ENCODE results near the gene RPS19BP1.
A peak's percentile ranks its signal among the peaks of the same experiment; 100 is the strongest.

Gene RPS19BP1

DNA sequence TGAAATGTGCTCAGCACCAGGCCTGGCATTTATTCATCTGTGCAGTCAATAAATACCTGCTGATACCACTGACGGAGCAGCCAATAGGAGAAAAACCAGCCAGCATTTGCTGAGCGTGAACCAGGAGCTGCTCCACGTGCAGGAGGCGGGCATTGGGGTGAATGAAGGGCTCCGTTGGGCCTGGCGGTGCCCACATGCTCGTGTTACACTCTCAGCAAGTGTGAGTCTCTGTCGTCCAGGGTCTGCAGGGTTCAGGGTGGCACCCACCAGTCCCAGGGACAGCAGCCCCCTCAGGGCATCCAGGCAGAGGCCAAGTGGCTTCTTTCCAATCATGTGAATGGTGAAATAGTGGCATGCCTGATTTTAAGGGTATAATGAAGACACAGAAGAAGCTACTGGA lies 4.2 kb upstream of the RPS19BP1 start:
- Histone ChIP-seq H3K27me3 (no peaks in the 10 kb centered on the region), H3K4me1 (peaks cover 10 to 43% (median 33%) of the 10 kb centered on the region in 10 experiments), H3K36me3 (no peaks in the 10 kb centered on the region; a peak in 1 of 22 replicates), H3K4me2 (no peak overlapping the region), H4K20me1 (peaks cover 0 to 4% (median 0%) of the 10 kb centered on the region in 11 experiments; a peak in 4 of 22 replicates), H3K9ac (no peak overlapping the region), H3K27ac (no peak overlapping the region), H3K9me3 (replicated peaks in 1 of 11) (no peaks in the 10 kb centered on the region), H3K4me3 (no peak overlapping the region)
- no peak for TF ChIP-seq Cebpa-rat (IDR thresholded peaks at IDR 0.05)

DNA sequence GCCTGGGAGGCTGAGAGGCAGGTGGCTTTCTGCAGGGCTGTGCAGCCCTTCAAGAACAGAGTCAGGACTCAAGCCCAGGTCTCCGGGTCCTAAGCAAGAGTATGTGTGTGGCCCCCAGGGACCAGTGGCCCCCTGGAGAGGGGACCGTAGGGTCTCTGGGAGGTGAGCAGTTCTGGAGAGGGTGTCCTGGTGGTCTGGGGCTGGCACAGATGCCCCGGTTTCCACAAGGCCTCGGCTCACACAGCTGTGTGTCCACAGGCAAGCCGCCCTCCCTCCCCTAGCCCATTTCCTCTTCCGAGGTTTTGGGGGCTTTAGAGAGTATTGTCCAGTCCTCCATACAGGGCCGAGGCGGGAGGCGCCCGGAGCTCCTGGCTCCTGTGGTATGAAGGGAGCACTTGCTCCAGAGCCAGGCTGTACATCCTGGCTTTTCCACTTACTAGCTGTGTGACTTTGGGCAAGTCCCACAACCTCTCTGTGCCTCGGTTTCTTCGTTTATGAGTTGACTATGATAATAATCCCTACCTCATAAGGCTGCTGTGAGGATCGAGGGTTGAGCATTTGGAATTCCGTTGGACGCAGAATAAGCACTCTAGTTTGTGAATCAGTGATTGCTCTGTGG lies 3.4 kb upstream of the RPS19BP1 start:
- H3K27ac ChIP-seq = no peak overlapping the region; a peak in 1 of 22 replicates
- no peaks in the 10 kb centered on the region for H3K9me3 ChIP-seq (replicated peaks in 1 of 11)
- no peak for TF ChIP-seq Cebpa-rat (IDR thresholded peaks at IDR 0.05)
- H3K36me3 ChIP-seq = peaks cover 0 to 8% (median 6%) of the 10 kb centered on the region in 11 experiments; a peak in 9 of 22 replicates
- H3K4me2 ChIP-seq = peak overlapping the region in 8 of 11 experiments; percentile 42 to 99 (median 66); a peak in 10 of 22 replicates
- peak overlapping the region in 1 of 11 experiments; percentile 36; a peak in 1 of 22 replicates for H3K9ac ChIP-seq
- peaks cover 0 to 12% (median 7%) of the 10 kb centered on the region in 11 experiments; a peak in 13 of 22 replicates for H4K20me1 ChIP-seq
- H3K4me3 ChIP-seq = no peak overlapping the region
- H3K4me1 ChIP-seq = peaks cover 18 to 51% (median 41%) of the 10 kb centered on the region in 10 experiments
- no peaks in the 10 kb centered on the region for H3K27me3 ChIP-seq

DNA sequence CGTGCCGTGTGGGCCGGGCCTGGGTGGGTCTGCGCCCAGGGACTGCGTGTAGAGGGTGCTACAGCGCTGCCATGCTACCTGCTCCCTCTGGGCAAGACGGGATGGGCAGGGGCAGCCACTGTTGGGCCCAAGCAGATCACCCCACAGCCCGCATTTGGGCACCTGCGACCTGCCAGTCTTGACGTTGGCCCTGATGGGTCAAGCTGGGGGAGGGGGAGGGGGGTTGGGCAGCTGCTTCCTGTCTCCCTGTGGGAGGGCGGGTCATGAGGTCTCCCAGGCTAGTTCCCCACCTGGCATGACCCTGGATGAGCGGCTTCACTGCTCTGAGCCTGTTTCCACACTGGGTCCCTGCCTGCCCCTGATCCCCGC lies 2.8 kb upstream of the RPS19BP1 start:
- Histone ChIP-seq H3K9me3 (replicated peaks in 1 of 11) (no peaks in the 10 kb centered on the region), H4K20me1 (peaks cover 0 to 18% (median 13%) of the 10 kb centered on the region in 11 experiments; a peak in 19 of 22 replicates), H3K27me3 (no peaks in the 10 kb centered on the region), H3K4me2 (peak overlapping the region in 10 of 11 experiments; percentile 34 to 99 (median 66); a peak in 20 of 22 replicates), H3K27ac (peak overlapping the region in 1 of 11 experiments; percentile 96; a peak in 3 of 22 replicates), H3K4me3 (no peak overlapping the region), H3K9ac (peak overlapping the region in 3 of 11 experiments; percentile 13 to 38 (median 36); a peak in 4 of 22 replicates), H3K4me1 (peaks cover 24 to 57% (median 47%) of the 10 kb centered on the region in 10 experiments), H3K36me3 (peaks cover 1 to 11% (median 9%) of the 10 kb centered on the region in 11 experiments; a peak in 18 of 22 replicates)
- no peak for TF ChIP-seq Cebpa-rat (IDR thresholded peaks at IDR 0.05)

DNA sequence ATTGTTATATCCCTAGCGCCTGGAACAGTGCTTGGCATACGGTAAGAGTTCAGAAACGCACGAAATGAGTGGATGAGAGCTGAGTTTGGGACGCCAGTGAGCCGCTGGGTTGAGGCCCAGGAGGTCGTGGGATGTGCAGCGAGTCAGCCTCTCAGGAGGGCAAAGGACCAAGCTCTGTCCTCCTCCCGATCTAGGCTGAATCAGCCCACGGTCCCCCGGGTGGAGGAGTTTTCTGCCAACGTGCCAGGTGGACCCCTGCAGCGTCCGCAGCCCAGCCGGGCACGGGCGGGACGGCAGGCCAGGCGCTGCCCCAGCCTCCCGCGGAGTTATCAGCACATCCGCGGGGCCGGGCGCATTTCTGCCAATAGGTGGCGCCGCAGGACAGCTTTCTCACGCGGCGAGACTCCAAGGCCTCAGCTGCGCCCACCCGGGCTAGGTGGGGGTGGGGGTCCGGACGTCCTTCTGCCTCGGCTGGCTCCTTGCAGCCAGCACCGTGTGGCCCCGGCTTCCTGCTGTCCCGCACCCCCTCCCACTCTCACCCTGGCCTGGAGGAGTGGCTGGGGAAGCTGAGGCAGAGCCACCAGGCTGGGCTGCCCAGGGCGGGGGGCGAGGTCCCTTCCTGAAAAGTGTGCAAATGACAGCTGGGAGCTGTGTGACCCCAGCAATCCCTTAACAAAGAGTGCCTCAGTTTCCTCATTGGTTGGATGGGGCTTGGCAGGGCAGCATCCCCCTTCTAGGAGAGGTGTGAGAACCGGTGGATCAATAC lies 2.2 kb upstream of the RPS19BP1 start:
- Histone ChIP-seq H3K4me2 (peak overlapping the region; percentile 34 to 99 (median 67)), H3K9me3 (replicated peaks in 1 of 11) (no peaks in the 10 kb centered on the region), H4K20me1 (peaks cover 0 to 23% (median 19%) of the 10 kb centered on the region in 11 experiments; a peak in 20 of 22 replicates), H3K27ac (peak overlapping the region in 5 of 11 experiments; percentile 93 to 97 (median 96); a peak in 5 of 22 replicates), H3K27me3 (no peaks in the 10 kb centered on the region), H3K4me3 (no peak overlapping the region), H3K9ac (peak overlapping the region in 4 of 11 experiments; percentile 13 to 92 (median 37); a peak in 3 of 22 replicates), H3K4me1 (peaks cover 29 to 62% (median 53%) of the 10 kb centered on the region in 10 experiments), H3K36me3 (peaks cover 7 to 17% (median 15%) of the 10 kb centered on the region in 11 experiments; a peak in 21 of 22 replicates)
- no peak for TF ChIP-seq Cebpa-rat (IDR thresholded peaks at IDR 0.05)

DNA sequence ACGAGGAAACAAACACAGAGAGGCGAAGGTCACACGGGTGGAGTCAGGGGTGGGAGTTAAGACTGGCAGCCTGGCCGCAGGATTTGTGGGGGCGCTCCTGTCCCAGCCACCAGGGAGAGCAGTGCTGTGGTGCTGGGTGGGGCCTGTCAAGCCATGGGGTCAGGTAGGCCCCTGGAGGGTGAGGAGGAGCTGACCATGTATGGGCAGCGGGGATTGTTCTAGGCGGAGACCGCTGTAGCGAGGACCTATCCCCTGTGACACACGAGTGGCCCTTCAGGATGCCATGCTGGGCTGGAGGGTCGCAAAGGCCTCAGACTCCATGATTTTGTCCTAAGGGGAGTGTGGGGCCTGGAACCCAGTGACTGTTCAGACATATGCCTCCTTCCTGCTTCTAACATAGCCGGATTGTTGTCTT lies 1.6 kb upstream of the RPS19BP1 start:
- Histone ChIP-seq H3K36me3 (peaks cover 12 to 24% (median 19%) of the 10 kb centered on the region in 11 experiments; a peak in 21 of 22 replicates), H3K4me3 (no peak overlapping the region), H3K4me1 (peaks cover 34 to 69% (median 59%) of the 10 kb centered on the region in 10 experiments), H3K9ac (peak overlapping the region in 6 of 11 experiments; percentile 10 to 98 (median 92); a peak in 7 of 22 replicates), H3K27me3 (no peaks in the 10 kb centered on the region), H3K4me2 (peak overlapping the region in 9 of 11 experiments; percentile 34 to 100 (median 71); a peak in 10 of 22 replicates), H4K20me1 (peaks cover 0 to 30% (median 26%) of the 10 kb centered on the region in 11 experiments; a peak in 20 of 22 replicates), H3K9me3 (replicated peaks in 1 of 11) (no peaks in the 10 kb centered on the region), H3K27ac (peak overlapping the region in 8 of 11 experiments; percentile 87 to 97 (median 94); a peak in 10 of 22 replicates)
- no peak for TF ChIP-seq Cebpa-rat (IDR thresholded peaks at IDR 0.05)

DNA sequence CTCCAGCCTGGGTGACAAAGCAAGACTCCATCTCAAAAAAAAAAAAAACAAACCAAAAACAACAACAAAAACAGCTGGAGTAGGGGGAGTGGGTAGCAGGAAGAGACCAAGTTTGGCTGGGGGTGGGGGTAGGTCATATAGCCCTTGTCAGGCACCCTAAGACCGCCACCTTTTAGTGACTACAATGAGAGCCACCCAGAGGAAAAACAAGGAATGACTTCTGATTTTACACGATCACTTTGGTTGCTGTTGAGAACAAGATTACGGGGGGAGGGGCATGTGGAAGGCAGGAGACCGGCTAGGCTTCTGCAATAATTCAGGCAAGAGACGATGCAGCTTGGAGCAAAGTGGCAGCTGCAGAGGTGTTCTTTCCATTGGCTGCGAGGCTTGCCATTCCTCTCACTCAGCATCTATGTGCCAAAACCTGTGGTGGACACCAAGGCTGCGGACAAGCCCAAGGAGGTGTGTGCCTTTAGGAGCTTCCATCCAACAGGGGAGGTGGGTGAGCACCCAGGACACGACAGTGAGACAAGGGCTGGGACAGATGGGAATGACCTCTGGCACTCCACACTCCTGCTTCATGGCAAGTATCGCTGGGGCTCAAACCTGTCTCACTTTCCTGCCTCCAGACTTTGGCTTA lies 1.7 kb downstream of the RPS19BP1 start:
- Histone ChIP-seq H3K4me2 (peak overlapping the region; percentile 95 to 100 (median 99)), H3K9me3 (replicated peaks in 1 of 11) (no peaks in the 10 kb centered on the region), H4K20me1 (peaks cover 26 to 63% (median 58%) of the 10 kb centered on the region in 11 experiments; a peak in 21 of 22 replicates), H3K4me3 (peak overlapping the region; percentile 78 to 95 (median 92); a peak in 19 of 20 replicates), H3K27ac (peak overlapping the region in 8 of 11 experiments; percentile 25 to 97 (median 94); a peak in 11 of 22 replicates), H3K27me3 (no peaks in the 10 kb centered on the region), H3K36me3 (peaks cover 12 to 46% (median 28%) of the 10 kb centered on the region in 11 experiments), H3K4me1 (peaks cover 67 to 93% (median 87%) of the 10 kb centered on the region in 10 experiments), H3K9ac (peak overlapping the region; percentile 89 to 98 (median 94))
- TF ChIP-seq Cebpa-rat (IDR thresholded peaks at IDR 0.05) = no peak

DNA sequence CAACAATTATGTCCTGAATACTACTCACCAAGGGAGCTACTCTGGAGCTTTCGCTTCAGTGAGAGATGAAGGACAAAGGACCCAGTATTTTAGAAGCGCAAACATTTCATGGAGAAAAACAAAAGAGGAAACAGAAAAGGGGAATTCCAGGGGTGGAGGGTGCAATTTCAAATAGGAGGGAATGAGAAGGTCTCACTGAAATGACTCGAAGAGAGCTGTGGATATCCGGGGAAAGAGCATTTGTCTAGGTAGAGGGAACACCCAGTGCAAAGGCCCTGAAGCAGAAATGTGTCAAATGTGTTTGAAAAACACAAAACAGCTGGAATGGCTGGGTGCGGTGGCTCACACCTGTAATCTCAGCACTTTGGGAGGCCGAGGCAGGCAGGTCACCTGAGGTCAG lies 2.4 kb downstream of the RPS19BP1 start:
- H3K4me1 ChIP-seq = peaks cover 69 to 93% (median 88%) of the 10 kb centered on the region in 10 experiments

DNA sequence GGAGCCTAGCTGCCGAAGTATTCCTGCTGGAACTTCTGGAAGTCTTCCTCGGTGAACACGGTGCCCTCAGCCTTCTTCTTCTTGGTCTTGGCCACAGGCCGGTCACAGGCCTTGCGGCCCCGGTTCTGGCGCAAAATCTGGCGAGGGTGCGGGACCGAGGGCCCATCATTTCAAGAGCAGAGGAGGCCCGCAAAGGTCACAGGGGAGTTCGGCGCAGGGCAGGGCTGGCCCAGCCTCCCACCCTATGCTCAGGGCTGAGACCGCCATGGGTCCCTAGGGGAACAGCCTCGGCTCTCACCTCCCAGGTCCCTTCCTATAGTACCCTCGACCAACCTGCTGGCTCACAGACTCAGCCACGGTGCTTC lies 3.1 kb downstream of the RPS19BP1 start:
- Histone ChIP-seq H3K9me3 (replicated peaks in 1 of 11) (no peaks in the 10 kb centered on the region), H3K4me1 (peaks cover 73 to 93% (median 89%) of the 10 kb centered on the region in 10 experiments), H3K36me3 (peaks cover 20 to 59% (median 41%) of the 10 kb centered on the region in 11 experiments), H3K4me2 (peak overlapping the region; percentile 95 to 100 (median 99)), H3K9ac (peak overlapping the region; percentile 59 to 95 (median 75)), H3K27ac (peak overlapping the region in 10 of 11 experiments; percentile 20 to 77 (median 54); a peak in 17 of 22 replicates), H3K27me3 (no peaks in the 10 kb centered on the region), H4K20me1 (peaks cover 39 to 76% (median 72%) of the 10 kb centered on the region in 11 experiments), H3K4me3 (peak overlapping the region; percentile 49 to 95 (median 62); a peak in 19 of 20 replicates)
- no peak for TF ChIP-seq Cebpa-rat (IDR thresholded peaks at IDR 0.05)

More for the DNA sequence above, 2.4 kb downstream of the RPS19BP1 start:
- Histone ChIP-seq H3K36me3 (peaks cover 13 to 53% (median 35%) of the 10 kb centered on the region in 11 experiments), H3K4me3 (peak overlapping the region; percentile 49 to 95 (median 62); a peak in 18 of 20 replicates), H3K9me3 (replicated peaks in 1 of 11) (no peaks in the 10 kb centered on the region), H3K27me3 (no peaks in the 10 kb centered on the region), H4K20me1 (peaks cover 32 to 70% (median 65%) of the 10 kb centered on the region in 11 experiments; a peak in 21 of 22 replicates), H3K4me2 (peak overlapping the region; percentile 95 to 100 (median 99)), H3K9ac (peak overlapping the region; percentile 59 to 95 (median 77); a peak in 20 of 22 replicates), H3K27ac (peak overlapping the region in 10 of 11 experiments; percentile 20 to 77 (median 54); a peak in 13 of 22 replicates)
- no peak for TF ChIP-seq Cebpa-rat (IDR thresholded peaks at IDR 0.05)

Data from BLaER1 treated with 17β-estradiol and CSF1 and Interleukin-3, amounts not matched to agents 10 nM and 100 nM (cell line).